Stomach (tissue), 9 donors: ENCODE data around the gene NDUFB7. TPM values are rescaled to one million over a fixed set of nuclear protein-coding genes. Genes with fewer than 3 reads are reported as not detected.
"Not testable (repeated sequence)": the region's sequence is repeated elsewhere in the genome, so short reads cannot be mapped to it uniquely, and the experiment has no call there.

ENCODE experiments used
- DNase-seq, 2 donors: peaks; one replicate each; pipeline versions ENCODE4 v3.0.0 to v3.0.0-alpha.2; 2013 to 2019
- H3K27ac ChIP-seq, 5 donors: fragments of 200-600 bp in 4 of 5; sonication (generic) in 4 of 5; one replicate each; pipeline ENCODE4 v1.5.1; 2013 to 2019; ENCODE audit warnings: mild to moderate bottlenecking in 1 of 5, moderate library complexity in 1 of 5
- H3K27me3 ChIP-seq, 3 donors: fragments of 200-600 bp; sonication (generic); one replicate each; pipeline ENCODE4 v1.5.1; 2017 to 2019; ENCODE audit warnings: mixed run types in 1 of 3
- H3K36me3 ChIP-seq, 4 donors: fragments of 200-600 bp; sonication (generic); 1 replicate in 3 of 4; 2 replicates in 1 of 4; pipeline ENCODE4 v1.5.1; 2016 to 2019
- H3K4me1 ChIP-seq, 4 donors: fragments of 200-600 bp; sonication (generic); one replicate each; pipeline ENCODE4 v1.5.1; 2016 to 2019
- H3K4me3 ChIP-seq, 4 donors: fragments of 200-600 bp; sonication (generic) in 3 of 4; one replicate each; pipeline ENCODE4 v1.5.1; 2016 to 2019; ENCODE audit warnings: mild to moderate bottlenecking in 1 of 4
- H3K9me3 ChIP-seq, 4 donors: fragments of 200-600 bp; sonication (generic); one replicate each; pipeline ENCODE4 v1.5.1; 2016 to 2019
- CTCF ChIP-seq, 7 experiments: fragments of 450-650 bp in 4 of 7; fragments of 200-600 bp in 3 of 7; sonication (generic) in 3 of 7; IDR thresholded peaks; one replicate each; pipeline ENCODE4 v1.5.1; 2016 to 2019; ENCODE audit warnings: antibody characterized with exemption in 7 of 7, control low read depth in 2 of 7, mild to moderate bottlenecking in 1 of 7
- EP300 ChIP-seq: sonication (generic); formaldehyde crosslinking; IDR thresholded peaks from one replicate; pipeline ENCODE4 v1.6.1; 2017; ENCODE audit warnings: antibody characterized with exemption
- POLR2A ChIP-seq, 4 donors: fragments of 450-650 bp; IDR thresholded peaks; one replicate each; pipeline ENCODE4 v1.6.1; 2016; ENCODE audit warnings: antibody characterized with exemption in 4 of 4, control low read depth in 2 of 4, mild to moderate bottlenecking in 1 of 4, moderate library complexity in 1 of 4
- POLR2AphosphoS5 ChIP-seq, 3 donors: sonication (generic); formaldehyde crosslinking; IDR thresholded peaks; one replicate each; pipeline ENCODE4 v1.6.1; 2016; ENCODE audit warnings: antibody characterized with exemption in 3 of 3
- WGBS, 5 donors: extraction: QIAGEN DNeasy Blood & Tissue Kit in 3 of 5; methylation state at CpG; one replicate each; pipeline versions ENCODE4 v1.1.5 to v1.1.7; 2013 to 2018; 5-methylcytosine and 5-hydroxymethylcytosine counted together
- intact Hi-C: fragments of 100-400 bp; cut with DNase I; formaldehyde crosslinking; loops from one replicate; pipeline ENCODE4 v1.15.1; 2023; ENCODE audit warnings: low total_unique reads
- polyA plus RNA-seq, 3 donors: library from polyadenylated mRNA; stranded (reverse); fragments of 200-250 nt; gene quantifications; one replicate each; pipeline ENCODE4 v1.2.3, GENCODE V29; 2013
- total RNA-seq, 5 donors: library from RNA; depleted of rRNA; stranded (reverse); fragments of >200 nt; gene quantifications; one replicate each; pipeline versions ENCODE4 v1.1.0 to v1.2.3, GENCODE V29; 2014 to 2016
- donor health status: healthy with polysubstance abuse.
- donor health status: Bipolar disorder and iron deficiency.
- donor health status: healthy.

Gene NDUFB7
- total and polyA plus RNA-seq, 8 donors, result 159 to 1,175 (median 484) TPM

DNA sequence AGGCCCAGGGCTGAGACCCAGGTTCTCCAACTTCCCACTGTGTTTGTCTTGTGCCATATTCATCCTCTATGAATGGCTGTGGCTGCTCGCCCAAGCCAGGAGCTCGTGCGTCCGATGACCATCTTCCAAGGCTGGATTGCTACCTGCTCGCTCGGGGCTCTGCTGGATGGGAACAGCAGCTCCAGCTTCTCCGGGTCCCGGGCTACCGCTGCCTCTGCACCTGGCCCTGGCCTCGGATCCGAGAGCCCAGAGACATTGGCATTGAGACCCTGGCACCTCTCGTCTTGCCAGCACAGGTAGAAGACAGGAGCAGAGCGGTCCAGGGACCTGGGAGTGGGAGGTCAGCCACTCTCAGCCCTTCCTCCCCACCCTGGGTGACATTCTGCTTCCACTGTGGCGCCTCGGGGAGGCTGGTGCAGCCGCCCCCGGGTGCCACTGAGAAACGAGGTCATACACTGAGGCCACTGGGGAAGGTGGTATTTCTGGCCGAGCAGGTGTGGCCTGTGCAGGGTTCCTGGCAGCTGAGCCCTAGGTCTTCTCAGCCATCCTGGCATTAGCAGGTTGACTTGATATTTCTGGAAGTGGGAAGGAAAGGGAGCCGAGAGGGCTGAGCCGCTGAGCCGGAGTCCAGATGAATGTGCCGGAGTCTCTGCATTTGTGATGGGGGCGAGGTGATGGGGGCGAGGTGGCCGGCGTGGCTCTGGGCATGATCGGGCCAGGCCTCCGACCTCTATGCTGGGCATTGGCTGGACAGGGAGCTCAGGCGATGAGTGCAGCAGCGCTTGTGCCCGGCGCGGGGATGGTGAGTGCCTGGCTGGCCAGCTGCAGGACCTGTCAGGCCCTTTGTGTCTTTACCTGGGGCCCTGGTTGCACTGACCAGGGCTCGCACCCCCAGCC, 18.6 kb downstream of the NDUFB7 start:
- TF ChIP-seq POLR2AphosphoS5 (IDR thresholded peaks at IDR 0.05) (no peak), CTCF (IDR thresholded peaks at IDR 0.05) (no peak)
- no peak for DNase-seq
- H3K27ac ChIP-seq, result no peak overlapping the region
- intact Hi-C loops, result no loop called here
- peaks cover 6 to 32% (median 21%) of the 10 kb centered on the region in 4 donors for H3K36me3 ChIP-seq
- H3K27me3 ChIP-seq, result no peaks in the 10 kb centered on the region
- H3K9me3 ChIP-seq, result no peaks in the 10 kb centered on the region
- H3K4me1 ChIP-seq, result peaks cover 14 to 53% (median 29%) of the 10 kb centered on the region in 4 donors
- WGBS, 5 donors, result 87 to 93% (median 89%) methylated on average over 28 to 35 of the region's 35 CpGs
- H3K4me3 ChIP-seq, result no peak overlapping the region

DNA sequence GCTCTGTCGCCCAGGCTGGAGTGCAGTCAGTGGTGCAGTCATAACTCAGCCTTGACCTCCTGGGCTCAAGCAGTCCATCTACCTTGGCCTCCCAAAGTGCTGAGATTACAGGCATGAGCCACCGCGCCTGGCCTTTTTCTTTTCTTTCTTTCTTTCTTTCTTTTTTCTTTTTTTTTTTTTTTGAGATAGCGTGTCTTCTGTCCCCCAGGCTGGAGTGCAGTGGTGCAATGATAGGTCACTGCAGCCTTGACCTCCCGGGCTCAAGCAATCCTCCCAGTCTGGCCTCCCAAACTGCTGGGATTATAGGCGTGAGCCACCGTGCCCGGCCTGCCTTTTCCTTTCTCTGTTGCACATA, 19.9 kb downstream of the NDUFB7 start:
- H3K4me3 ChIP-seq, H3K27ac ChIP-seq, H3K27me3 ChIP-seq, intact Hi-C loops, H3K9me3 ChIP-seq, DNase-seq: not testable (repeated sequence)
- 81 to 92% (median 87%) methylated on average over 8 of the region's 8 CpGs for WGBS, 5 donors
- peaks cover 6 to 34% (median 22%) of the 10 kb centered on the region in 4 donors for H3K36me3 ChIP-seq
- peaks cover 14 to 48% (median 28%) of the 10 kb centered on the region in 4 donors for H3K4me1 ChIP-seq

DNA sequence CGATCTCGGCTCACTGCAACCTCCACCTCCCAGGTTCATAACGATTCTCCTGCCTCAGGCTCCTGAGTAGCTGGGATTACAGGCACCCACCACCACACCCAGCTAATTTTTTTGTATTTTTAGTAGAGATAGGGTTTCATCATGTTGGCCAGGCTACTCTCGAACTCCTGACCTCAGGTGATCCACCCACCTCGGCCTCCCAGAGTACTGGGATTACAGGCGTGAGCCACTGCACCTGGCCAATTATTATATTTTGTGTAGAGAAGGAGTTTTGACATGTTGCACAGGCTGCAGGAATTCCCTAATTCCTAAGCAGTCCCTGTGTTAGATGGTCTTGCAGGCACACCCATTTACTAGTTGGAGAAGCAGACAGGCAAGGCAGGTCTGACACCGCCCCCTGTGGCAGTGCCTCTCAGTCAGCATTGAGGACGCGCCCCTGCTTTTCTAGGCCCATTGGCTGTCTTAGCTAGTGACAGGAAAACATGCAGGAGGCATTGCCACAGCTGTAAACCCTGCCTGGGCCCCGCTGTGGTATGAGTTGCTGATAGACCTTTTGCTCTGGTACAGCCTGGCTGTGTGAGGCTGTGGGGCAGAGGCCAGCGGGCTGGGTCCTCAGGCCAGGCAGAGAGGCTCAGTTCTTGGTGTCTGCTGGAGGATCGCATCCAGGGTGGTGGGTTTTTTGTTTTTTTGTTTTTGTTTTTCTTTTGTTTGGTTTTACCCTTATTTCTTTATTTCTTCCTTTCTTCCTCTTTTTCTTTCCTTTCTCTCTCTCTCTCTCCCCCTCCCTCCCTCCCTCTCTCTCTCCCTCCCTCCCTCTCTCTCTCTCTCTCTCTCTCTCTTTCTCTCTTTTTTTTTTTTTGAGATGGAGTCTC, 20.5 kb downstream of the NDUFB7 start:
- H3K4me3 ChIP-seq, H3K27me3 ChIP-seq, H3K9me3 ChIP-seq, intact Hi-C loops: not testable (repeated sequence)
- Histone ChIP-seq H3K36me3 (peaks cover 6 to 34% (median 22%) of the 10 kb centered on the region in 4 donors), H3K4me1 (peaks cover 9 to 42% (median 22%) of the 10 kb centered on the region in 4 donors), H3K27ac (peak overlapping the region in 1 of 5 donors; percentile 8)
- WGBS, 5 donors, result 50 to 73% (median 60%) methylated on average over 10 to 12 of the region's 12 CpGs
- DNase-seq, result peak; percentile 44 to 93

GRCh38 chr19:14550201-14550754, 21.6 kb downstream of the NDUFB7 start:
- H3K27me3 ChIP-seq, result no peaks in the 10 kb centered on the region
- intact Hi-C loops, result no loop called here
- H3K27ac ChIP-seq, result no peak overlapping the region
- no peaks in the 10 kb centered on the region for H3K9me3 ChIP-seq
- DNase-seq, result peak in 1 of 2 donors; percentile 34
- TF ChIP-seq POLR2A (IDR thresholded peaks at IDR 0.05) (no peak), EP300 (no peak), CTCF (IDR thresholded peaks at IDR 0.05) (no peak), POLR2AphosphoS5 (IDR thresholded peaks at IDR 0.05) (no peak)
- WGBS, 5 donors, result 45 to 69% (median 53%) methylated on average over 15 of the region's 15 CpGs
- peaks cover 6 to 34% (median 22%) of the 10 kb centered on the region in 4 donors for H3K36me3 ChIP-seq
- H3K4me1 ChIP-seq, result peaks cover 4 to 41% (median 22%) of the 10 kb centered on the region in 4 donors
- no peak overlapping the region for H3K4me3 ChIP-seq

- H3K27ac ChIP-seq, result peak overlapping the region in 1 of 5 donors; percentile 18
- DNase-seq, result no peak
- intact Hi-C loops, result no loop called here
These were observed 26.2 kb downstream of the NDUFB7 start for GRCh38 chr19:14545716-14546082.

More at GRCh38 chr19:14545716-14546082, 26.2 kb downstream of the NDUFB7 start:
- peaks cover 6 to 23% (median 16%) of the 10 kb centered on the region in 4 donors for H3K36me3 ChIP-seq
- no peak overlapping the region for H3K4me3 ChIP-seq
- no peaks in the 10 kb centered on the region for H3K9me3 ChIP-seq
- TF ChIP-seq POLR2AphosphoS5 (IDR thresholded peaks at IDR 0.05) (no peak), CTCF (IDR thresholded peaks at IDR 0.05) (no peak), POLR2A (IDR thresholded peaks at IDR 0.05) (no peak), EP300 (no peak)
- peaks cover 0 to 36% (median 22%) of the 10 kb centered on the region in 4 donors for H3K4me1 ChIP-seq
- H3K27me3 ChIP-seq, result no peaks in the 10 kb centered on the region
- WGBS, 5 donors, result 69 to 88% (median 87%) methylated on average over 9 of the region's 9 CpGs
